Stimulated activated CD4-positive, alpha-beta T cell treated with anti-CD3 and anti-CD28 coated beads, Interleukin-15, amount 100 ng/mL, for 1 hour (primary cell): ENCODE data around the gene ASCL5.

Experiments
- DNase-seq, 2 donors: peaks; one replicate each; pipeline ENCODE4 v3.0.0-alpha.2; 2020; ENCODE audit warnings: low read depth in 1 of 2, low spot score in 1 of 2

ASCL5 gene

DNA sequence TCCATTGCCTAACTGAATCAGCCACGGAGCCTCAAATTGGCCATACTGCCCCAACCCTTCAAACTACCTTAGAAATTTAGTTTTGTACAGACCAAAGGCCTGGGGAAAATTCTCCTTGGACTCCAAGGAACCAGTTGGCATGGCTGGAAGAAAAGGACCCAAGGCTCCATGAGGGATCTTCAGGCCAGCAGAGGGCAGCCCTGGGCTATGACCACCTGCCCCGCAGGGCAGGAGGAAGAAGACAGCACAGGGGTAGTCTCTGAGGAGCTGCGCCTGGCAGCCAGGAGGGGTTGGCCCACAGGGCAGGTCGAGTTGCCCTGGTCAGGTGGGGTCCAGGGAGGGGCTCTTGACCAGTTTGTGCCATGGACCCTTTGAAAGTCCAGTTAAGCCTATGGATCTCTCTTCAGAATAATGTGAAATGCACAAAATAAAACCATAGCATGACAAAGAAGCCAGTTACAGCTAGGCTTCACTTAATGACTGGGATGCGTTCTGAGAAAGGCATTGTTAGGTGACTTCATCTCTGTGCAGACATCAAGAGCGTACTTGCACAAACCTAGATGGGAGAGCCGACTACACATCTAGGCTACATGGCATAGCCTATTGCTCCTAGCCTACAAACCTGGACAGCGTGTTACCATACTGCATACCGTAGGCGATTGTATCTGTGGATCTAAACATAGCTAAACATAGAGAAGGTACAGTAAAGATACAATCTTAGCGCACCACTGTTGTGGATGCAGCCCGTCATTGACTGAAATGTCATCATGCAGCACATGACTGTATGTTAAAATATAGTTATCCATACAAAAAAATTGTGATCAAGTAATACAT is 40.9 kb downstream of the ASCL5 start:
- peak in 1 of 2 donors; percentile 9 for DNase-seq

DNA sequence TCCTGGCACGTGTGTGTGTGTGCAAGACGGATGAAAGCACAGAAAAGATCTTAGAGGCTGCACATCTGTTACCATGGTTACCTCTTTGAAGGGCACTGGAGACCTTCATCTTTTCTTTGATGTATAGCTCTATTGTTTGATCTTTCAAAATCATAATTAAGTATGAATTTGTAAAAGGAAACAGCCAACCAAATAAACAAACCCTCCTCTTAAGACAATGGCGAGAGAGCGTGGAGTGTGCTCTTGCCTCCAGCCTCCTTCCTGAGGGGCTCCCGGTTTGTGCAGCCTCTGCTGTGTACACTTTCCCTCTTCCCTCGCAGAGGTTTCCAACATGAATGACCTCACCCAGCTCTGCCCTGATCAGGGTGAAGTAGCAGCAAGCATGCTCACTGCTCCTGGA is 42.7 kb downstream of the ASCL5 start:
- DNase-seq, result no peak

DNA sequence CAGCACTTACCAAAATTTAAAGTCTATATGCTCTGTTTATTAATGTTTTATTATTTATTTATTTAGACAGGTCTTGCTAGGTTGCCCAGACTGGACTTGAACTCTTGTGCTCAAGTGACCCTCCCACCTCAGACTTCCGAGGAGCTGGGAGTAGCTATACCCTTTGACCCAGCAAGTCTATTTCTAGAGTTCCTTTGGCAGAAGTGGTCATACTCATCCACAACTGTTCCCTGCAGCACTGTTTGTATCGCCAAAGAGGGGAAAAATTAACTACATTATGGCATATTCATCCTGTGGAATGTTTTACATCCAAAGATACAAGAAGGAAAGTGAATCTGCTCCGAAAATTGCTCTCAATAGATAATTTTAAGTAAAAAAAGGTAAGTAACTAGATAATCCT is 43.2 kb downstream of the ASCL5 start:
- DNase-seq, result no peak

DNA sequence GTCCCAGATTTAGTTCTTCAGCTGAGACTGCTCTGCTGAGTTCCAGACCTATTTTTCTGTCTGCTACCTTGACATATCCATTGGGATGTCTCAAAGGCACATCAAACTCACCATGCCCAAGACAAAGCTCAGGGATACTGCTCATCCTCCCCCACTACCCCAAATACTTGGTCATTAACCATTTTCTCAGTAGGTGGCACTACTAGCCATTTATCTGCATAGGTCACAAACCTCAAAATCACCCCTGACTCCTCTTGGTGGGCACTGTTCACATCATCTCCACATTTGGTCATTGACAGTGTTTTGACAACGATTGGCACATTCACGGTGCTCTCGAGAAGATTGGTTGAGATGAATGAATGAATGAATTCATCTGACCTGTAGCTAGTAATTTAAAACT is 46.8 kb downstream of the ASCL5 start:
- DNase-seq, result no peak

DNA sequence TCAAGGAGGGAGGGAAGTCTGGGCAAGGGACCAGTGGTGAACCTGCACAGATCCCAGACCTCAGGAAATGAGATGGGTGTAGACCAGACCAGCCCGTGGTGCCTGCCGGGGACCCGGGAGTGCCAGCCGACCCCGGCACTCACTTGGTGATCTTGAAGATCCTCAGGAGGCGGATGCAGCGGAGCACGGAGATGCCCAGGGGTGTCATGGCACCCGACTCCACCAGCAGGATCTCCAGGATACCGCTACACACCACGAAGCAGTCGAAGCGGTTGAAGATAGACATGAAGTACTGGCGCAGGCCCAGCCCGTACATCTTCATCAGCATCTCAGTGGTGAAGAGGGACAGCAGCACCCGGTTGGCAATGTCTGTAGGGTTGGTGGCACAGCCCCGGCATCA is 49.2 kb downstream of the ASCL5 start:
- DNase-seq, result no peak

DNA sequence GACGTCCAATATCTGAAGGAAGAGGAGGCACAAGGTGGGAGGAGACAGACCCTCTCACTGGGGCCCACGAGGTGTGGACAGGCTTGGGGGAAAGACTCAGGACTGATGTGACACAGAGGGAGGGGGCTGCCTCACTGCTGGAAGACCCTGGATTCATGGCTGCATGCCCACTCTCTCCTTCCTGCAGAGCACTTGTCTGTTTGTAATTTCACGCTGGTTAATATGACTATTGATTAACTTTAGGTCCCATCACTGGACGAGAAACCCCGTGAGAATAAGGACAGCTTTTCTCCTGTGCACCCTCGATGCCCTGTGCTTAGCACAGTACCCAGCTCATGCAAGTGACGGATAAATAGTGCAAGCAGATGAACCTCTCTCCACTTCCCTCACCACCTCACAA is 49.9 kb downstream of the ASCL5 start:
- DNase-seq, result no peak

DNA sequence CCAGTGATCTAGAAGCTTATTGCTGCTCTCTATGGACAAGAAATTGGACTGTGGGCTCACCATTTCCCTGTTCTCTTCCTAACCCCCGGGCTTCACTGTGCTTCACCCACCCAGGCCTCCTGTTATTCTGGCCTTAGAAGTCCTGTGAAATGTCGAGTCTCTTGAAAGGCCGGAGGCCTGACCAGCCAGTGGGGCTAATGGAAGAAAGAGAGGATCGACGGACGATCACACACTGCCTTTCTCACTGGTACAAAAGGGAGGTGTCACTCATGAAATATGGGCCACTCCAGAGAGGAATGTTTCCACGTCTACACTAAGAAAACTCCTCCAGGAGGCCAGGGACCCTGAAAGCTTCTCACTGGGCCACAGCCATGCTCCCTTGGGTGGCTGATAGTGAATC is 50.9 kb downstream of the ASCL5 start:
- DNase-seq, result no peak

DNA sequence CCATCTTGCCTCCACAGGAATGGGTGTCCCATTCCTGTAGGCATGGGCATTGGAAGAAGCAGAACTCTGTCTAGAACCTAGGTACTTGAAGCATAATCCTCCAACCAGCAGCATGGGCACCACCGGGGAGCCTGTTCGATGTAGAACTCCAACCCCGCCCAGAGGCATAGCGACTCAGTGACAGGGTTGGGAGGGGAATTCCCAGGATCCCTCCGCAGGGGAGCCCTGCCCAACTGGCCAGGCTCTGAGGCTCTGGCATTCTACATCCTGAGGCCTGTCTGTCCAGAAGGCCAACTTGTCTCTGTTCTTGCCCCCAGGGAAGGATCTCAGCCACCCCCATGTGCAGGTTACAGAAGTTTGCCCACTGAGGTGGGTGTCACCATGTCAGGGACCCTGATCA is 53.0 kb downstream of the ASCL5 start:
- DNase-seq, result no peak

DNA sequence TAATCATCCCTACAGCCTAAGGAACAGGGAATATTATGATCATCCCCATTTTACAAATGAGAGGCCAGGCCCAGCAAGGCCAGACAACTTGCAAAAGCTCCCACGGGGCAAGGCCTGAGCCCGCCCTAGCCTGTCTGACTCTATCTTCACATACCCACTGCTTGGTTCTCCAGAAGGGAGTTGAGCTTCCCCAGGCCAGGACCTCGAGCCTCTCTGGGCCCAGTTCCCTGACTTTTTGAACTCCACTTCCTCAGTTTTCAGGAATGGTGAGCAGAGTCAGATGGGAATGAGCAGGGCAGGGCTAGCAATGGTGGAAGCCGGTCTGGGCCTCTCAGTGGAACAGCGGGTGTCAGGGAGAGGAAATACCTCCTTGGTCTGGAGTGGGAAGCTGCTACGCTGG is 54.1 kb downstream of the ASCL5 start:
- no peak for DNase-seq

DNA sequence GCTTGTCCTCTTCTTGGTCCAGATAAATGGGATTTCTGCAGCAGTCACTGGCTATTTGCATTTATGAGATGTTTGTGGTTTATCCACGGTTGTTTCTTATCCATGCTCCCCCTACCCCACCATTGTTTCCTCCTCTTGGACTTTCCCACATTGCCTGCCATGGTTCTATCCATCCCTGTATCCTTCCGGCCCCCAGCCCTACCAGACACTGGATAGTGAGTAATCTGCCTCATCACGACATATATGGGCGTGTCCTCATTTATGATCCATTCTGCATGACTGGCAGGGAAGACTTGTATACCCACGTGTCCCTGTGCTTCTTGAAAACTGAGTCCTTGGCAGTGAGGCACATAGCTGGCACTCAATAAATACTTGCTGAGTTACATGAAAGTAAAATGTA is 54.8 kb downstream of the ASCL5 start:
- no peak for DNase-seq

DNA sequence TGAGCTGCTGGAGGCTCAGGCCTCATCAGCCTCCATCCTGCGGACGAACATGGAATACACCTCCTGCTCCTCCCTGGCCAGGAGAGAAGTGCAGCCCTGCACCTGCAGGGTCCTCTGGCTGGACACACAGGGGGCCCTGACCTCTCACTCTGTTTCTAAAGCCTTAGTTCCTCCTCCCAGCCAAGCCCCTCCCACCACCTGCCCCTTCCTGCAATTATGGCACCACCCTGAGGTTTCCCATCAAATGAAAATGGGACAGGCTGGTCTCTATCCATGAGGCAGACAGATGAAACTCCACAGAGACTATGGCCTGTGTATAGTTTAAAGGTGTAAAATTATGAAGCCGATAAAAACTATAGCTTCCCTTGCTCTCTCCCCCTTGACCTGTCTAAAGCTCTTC is 57.3 kb downstream of the ASCL5 start:
- DNase-seq, result no peak

DNA sequence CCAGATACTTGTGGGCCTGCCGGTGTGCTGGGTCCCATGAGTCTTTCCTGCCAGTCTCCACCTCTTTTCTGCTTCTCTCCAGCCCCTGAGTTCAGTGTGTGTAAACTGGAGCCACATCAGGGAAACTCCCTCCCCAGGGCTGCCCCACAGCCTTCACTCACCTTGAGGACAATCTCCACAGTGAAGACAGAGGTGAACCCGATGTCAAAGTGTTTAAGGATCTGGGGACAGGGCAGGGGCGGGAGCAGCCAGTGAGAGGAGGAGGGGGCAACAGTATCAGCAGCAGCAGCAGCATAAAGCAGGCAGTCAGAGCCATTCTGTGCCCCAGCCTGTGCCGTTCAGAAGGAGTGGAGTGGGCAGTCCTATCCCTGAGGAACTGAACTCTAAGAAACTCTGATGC is 58.0 kb downstream of the ASCL5 start:
- DNase-seq, result no peak

DNA sequence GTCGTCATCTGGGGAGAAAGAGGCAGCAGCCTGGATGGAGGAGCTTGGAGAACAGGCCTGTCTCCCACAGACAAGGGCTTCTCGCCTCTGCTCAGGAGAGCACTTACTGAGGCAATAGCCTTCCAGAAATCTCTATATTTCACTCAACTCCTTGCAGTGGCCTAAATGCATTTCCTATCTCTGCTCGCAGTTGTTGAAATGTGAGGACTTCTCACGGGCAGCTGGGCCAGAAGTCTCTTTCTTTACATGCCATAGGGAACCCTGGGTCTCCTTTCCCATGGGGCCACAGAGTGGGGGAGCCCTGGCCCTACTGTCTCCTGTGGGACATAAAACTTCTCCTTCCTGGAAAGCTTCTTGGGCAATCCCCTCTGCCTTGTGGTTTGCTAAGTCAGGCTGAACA is 60.0 kb downstream of the ASCL5 start:
- DNase-seq, result no peak

DNA sequence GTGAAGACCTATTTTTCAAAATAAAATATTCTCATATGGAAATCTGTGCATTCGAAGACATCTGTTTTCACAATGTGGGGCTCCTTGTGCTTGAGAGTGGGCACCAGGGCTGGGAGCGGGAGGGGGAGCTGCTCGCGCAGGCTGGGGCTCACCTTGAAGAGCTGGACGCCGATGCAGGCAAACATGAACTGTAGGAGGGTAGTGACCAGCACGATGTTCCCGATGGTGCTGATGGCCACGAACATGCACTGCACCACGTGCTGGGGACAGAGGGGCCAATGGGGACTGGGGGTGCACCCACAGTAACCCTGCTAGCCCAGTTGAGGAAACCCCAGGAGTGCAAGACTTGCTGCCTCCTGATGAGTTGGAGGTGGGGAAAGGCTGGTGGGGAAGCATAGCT is 61.3 kb downstream of the ASCL5 start:
- DNase-seq, result no peak

DNA sequence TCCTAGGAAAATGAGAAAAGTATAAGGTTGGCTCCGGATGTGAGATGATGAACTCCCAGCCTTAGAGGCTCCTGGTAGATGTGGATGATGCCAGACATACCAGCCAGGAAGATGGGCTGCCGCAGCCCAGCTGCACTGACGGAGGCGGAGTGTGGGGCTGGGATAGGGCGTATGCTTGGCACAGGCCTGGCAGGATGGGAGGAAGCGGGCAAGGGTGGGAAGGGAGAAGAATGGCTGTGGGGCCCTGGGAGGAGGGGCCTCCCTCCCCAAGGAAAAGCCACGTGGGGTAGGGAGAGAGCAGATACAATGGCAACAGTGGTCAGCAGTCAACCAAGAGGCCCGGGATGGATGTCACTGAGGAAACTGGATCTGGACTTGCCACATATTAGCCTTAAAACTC is 62.2 kb downstream of the ASCL5 start:
- no peak for DNase-seq
